Keratinocyte (primary cell): ENCODE measurements around the gene CDH18. TPM values are rescaled to one million over a fixed set of nuclear protein-coding genes. Genes with fewer than 3 reads are reported as not detected.

ENCODE experiments used
- DNase-seq: peaks from one replicate; pipeline ENCODE4 v3.0.0-alpha.2; 2011; ENCODE audit warnings: low read depth, missing footprints, low spot score
- FAIRE-seq: peaks from 2 replicates; lab custom pipeline; 2011; peaks lifted over from hg19 to GRCh38; lab: Jason Lieb, UNC
- H2AFZ ChIP-seq: 2 replicates; pipeline ENCODE4 v1.6.0; 2012; ENCODE audit warnings: low read length, control low read depth, inconsistent platforms; ENCODE audit not compliant: control insufficient read depth
- H3K27ac ChIP-seq: 2 replicates; pipeline ENCODE4 v1.5.1; 2011; ENCODE audit warnings: low read length; ENCODE audit not compliant: control insufficient read depth, insufficient read depth
- H3K27me3 ChIP-seq: 3 replicates; pipeline ENCODE4 v1.6.0; 2011; ENCODE audit warnings: low read length; ENCODE audit not compliant: control insufficient read depth, insufficient read depth; ENCODE audit errors: extremely low read depth
- H3K36me3 ChIP-seq, 2 experiments: 2 replicates in 1 of 2; 3 replicates in 1 of 2; pipeline ENCODE4 v1.5.1; 2011; ENCODE audit warnings: low read length in 2 of 2, mild to moderate bottlenecking in 1 of 2; ENCODE audit not compliant: control insufficient read depth in 2 of 2, insufficient read depth in 2 of 2; ENCODE audit errors: extremely low read depth in 1 of 2
- H3K4me1 ChIP-seq: 3 replicates; pipeline ENCODE4 v1.5.1; 2011; ENCODE audit warnings: low read length; ENCODE audit not compliant: control insufficient read depth, insufficient read depth; ENCODE audit errors: extremely low read depth
- H3K4me2 ChIP-seq: 3 replicates; pipeline ENCODE4 v1.6.0; 2011; ENCODE audit warnings: low read depth, low read length; ENCODE audit not compliant: control insufficient read depth, insufficient read depth; ENCODE audit errors: extremely low read depth
- H3K4me3 ChIP-seq, 3 experiments: fragments of 200-600 bp in 1 of 3; sonication (generic) in 1 of 3; 2 replicates in 2 of 3; 3 replicates in 1 of 3; pipeline ENCODE4 v1.5.1; 2011 to 2016; ENCODE audit warnings: low read length in 3 of 3, mild to moderate bottlenecking in 3 of 3, control low read depth in 2 of 3, inconsistent platforms in 1 of 3, low read depth in 1 of 3, mixed read lengths in 1 of 3, mixed run types in 1 of 3, moderate library complexity in 1 of 3; ENCODE audit not compliant: control insufficient read depth in 2 of 3, insufficient read depth in 2 of 3; ENCODE audit errors: extremely low read depth in 1 of 3
- H3K79me2 ChIP-seq: 2 replicates; pipeline ENCODE4 v1.6.0; 2012; ENCODE audit warnings: low read length; ENCODE audit not compliant: control insufficient read depth, insufficient read depth
- H3K9ac ChIP-seq: 3 replicates; pipeline ENCODE4 v1.6.0; 2011; ENCODE audit warnings: low read length; ENCODE audit not compliant: control insufficient read depth, insufficient read depth; ENCODE audit errors: extremely low read depth
- H3K9me1 ChIP-seq: 3 replicates; pipeline ENCODE4 v1.6.0; 2011; ENCODE audit warnings: low read length; ENCODE audit not compliant: control insufficient read depth, insufficient read depth; ENCODE audit errors: extremely low read depth
- H3K9me3 ChIP-seq: 2 replicates; pipeline ENCODE4 v1.5.1; 2012; ENCODE audit warnings: low read depth, low read length; ENCODE audit not compliant: control insufficient read depth
- H4K20me1 ChIP-seq: 3 replicates; pipeline ENCODE4 v1.6.0; 2011; ENCODE audit warnings: low read length; ENCODE audit not compliant: control insufficient read depth, insufficient read depth; ENCODE audit errors: extremely low read depth
- EZH2 ChIP-seq: IDR thresholded peaks from one replicate; pipeline ENCODE4 v1.6.1; 2012; ENCODE audit warnings: inconsistent platforms, mild to moderate bottlenecking, low read length, moderate library complexity
- dilution Hi-C: fragments of 300-500 bp; cut with MboI; formaldehyde crosslinking; loops from one replicate; pipeline ENCODE4 v1.7.0; 2020; ENCODE audit warnings: low sequenced_read_pairs; ENCODE audit not compliant: extremely low pct_ligation_motif_present
- polyA plus RNA-seq, 5 experiments: library from polyadenylated mRNA; depleted of rRNA in 3 of 5; stranded (reverse) in 3 of 5; stranded (forward) in 1 of 5; unstranded in 1 of 5; fragments of >200 nt; gene quantifications; 1 replicate in 1 of 5; 2 replicates in 3 of 5; 3 replicates in 1 of 5; pipeline versions ENCODE4 v1.2.1 to v1.2.3, GENCODE V29; 2011 to 2012; ENCODE audit warnings: missing spikeins in 2 of 5, low read depth in 1 of 5, low replicate concordance in 1 of 5
- TF ChIP-seq, protein P1 (sequence below), 3 experiments: IDR thresholded peaks in 1 of 3; conservative IDR thresholded peaks in 1 of 3; optimal IDR thresholded peaks in 1 of 3; 2 replicates in 2 of 3; 3 replicates in 1 of 3; pipeline versions ENCODE3 to v1.5.1; 2011; ENCODE audit warnings: low read length in 3 of 3, mild to moderate bottlenecking in 3 of 3, moderate library complexity in 2 of 3, control low read depth in 1 of 3, inconsistent platforms in 1 of 3; ENCODE audit not compliant: insufficient read depth in 2 of 3; ENCODE audit errors: extremely low read depth in 1 of 3

Gene CDH18
- polyA plus RNA-seq, 1 donor (not counting 4 experiments of a cell fraction or from before 2014, with no cell fraction given): 0.41 TPM

DNA sequence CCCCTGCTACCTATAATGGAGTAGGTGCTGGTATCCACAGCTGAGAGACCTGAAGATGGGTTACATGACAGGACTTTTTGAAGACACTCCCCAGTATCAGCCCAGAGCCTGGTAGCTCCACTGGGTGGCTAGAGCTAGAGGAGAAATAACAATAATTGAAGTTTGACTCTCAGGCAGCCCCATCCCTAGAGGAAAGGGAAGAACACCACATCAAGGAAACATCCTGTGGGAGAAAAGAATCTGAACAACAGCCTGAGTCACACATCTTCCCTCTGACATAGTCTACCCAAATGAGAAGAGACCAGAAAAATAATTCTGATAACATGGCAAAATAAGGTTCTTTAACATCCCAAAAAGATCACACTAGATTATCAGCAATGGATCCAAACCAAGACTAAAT, 432.1 kb downstream of the CDH18 start:
- H3K4me1 ChIP-seq: no peaks in the 10 kb centered on the region
- no peaks in the 10 kb centered on the region for H3K79me2 ChIP-seq
- no peaks in the 10 kb centered on the region for H3K27me3 ChIP-seq
- DNase-seq (no peak), FAIRE-seq (no peak)
- no peaks in the 10 kb centered on the region for H3K9me1 ChIP-seq
- dilution Hi-C loops: no loop called here
- no peak for TF ChIP-seq EZH2
- TF ChIP-seq, protein P1, sequence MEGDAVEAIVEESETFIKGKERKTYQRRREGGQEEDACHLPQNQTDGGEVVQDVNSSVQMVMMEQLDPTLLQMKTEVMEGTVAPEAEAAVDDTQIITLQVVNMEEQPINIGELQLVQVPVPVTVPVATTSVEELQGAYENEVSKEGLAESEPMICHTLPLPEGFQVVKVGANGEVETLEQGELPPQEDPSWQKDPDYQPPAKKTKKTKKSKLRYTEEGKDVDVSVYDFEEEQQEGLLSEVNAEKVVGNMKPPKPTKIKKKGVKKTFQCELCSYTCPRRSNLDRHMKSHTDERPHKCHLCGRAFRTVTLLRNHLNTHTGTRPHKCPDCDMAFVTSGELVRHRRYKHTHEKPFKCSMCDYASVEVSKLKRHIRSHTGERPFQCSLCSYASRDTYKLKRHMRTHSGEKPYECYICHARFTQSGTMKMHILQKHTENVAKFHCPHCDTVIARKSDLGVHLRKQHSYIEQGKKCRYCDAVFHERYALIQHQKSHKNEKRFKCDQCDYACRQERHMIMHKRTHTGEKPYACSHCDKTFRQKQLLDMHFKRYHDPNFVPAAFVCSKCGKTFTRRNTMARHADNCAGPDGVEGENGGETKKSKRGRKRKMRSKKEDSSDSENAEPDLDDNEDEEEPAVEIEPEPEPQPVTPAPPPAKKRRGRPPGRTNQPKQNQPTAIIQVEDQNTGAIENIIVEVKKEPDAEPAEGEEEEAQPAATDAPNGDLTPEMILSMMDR (optimal IDR thresholded peaks at IDR 0.05 in 1 of 3, IDR thresholded peaks at IDR 0.05 in 1 of 3, conservative IDR thresholded peaks at IDR 0.05 in 1 of 3; ENCODE audit: extremely low read depth in 1 of 3, insufficient read depth in 2 of 3, low read length in 3 of 3): no peak
- no peak overlapping the region for H3K4me2 ChIP-seq
- no peak overlapping the region for H3K27ac ChIP-seq
- no peaks in the 10 kb centered on the region for H3K9me3 ChIP-seq
- H2AFZ ChIP-seq: no peak overlapping the region
- H3K4me3 ChIP-seq: no peak overlapping the region
- H3K36me3 ChIP-seq: no peaks in the 10 kb centered on the region
- no peak overlapping the region for H3K9ac ChIP-seq
- H4K20me1 ChIP-seq: no peaks in the 10 kb centered on the region

DNA sequence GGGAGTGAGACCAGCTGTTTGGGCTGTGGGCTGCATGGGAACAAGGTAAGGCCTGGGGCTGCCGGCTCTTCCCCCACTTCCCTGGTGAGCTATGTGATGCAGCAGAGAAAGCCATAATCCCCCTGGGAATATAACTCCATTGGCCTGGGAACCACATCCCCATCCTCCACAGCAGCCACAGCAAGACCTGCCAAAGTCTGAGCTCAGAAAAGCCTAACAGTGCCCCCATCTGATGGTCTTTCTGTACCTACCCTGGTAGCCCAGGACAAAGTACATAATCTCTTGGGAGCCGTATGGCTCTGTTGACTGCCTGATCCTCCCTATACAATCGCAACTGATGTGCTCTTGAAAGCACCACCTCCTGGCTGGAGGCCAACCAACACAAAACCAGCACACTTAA, 432.6 kb downstream of the CDH18 start:
- TF ChIP-seq EZH2: no peak
- TF ChIP-seq, protein P1 (optimal IDR thresholded peaks at IDR 0.05 in 1 of 3, IDR thresholded peaks at IDR 0.05 in 1 of 3, conservative IDR thresholded peaks at IDR 0.05 in 1 of 3; ENCODE audit: extremely low read depth in 1 of 3, insufficient read depth in 2 of 3, low read length in 3 of 3): no peak

More for the DNA sequence above, 432.6 kb downstream of the CDH18 start:
- no peak overlapping the region for H3K4me3 ChIP-seq
- no peaks in the 10 kb centered on the region for H4K20me1 ChIP-seq
- DNase-seq (no peak), FAIRE-seq (no peak)
- H3K36me3 ChIP-seq: no peaks in the 10 kb centered on the region
- no peak overlapping the region for H3K27ac ChIP-seq
- H3K79me2 ChIP-seq: no peaks in the 10 kb centered on the region
- no peaks in the 10 kb centered on the region for H3K9me1 ChIP-seq
- no peak overlapping the region for H3K4me2 ChIP-seq
- H3K9ac ChIP-seq: no peak overlapping the region
- H2AFZ ChIP-seq: no peak overlapping the region
- dilution Hi-C loops: no loop called here
- H3K4me1 ChIP-seq: no peaks in the 10 kb centered on the region
- no peaks in the 10 kb centered on the region for H3K27me3 ChIP-seq
- H3K9me3 ChIP-seq: no peaks in the 10 kb centered on the region
